Peyer's patch (tissue), 4 donors: Measurements from ENCODE around the gene LIAS. TPM values are rescaled to one million over a fixed set of nuclear protein-coding genes. Genes with fewer than 3 reads are reported as not detected.

Source experiments
- small RNA-seq, 2 donors: library from RNA; depleted of rRNA; stranded (forward); fragments of <200 nt; gene quantifications; one replicate each; pipeline ENCODE3, GENCODE V24; 2016
- total RNA-seq, 4 donors: library from RNA; depleted of rRNA; stranded (reverse); fragments of >200 nt; gene quantifications; one replicate each; pipeline ENCODE4 v1.1.0, GENCODE V29; 2016

LIAS gene
- total RNA-seq, 4 donors from 2014 or later: 11.9 to 27.2 (median 17.0) TPM

Small RNA genes lying within 50 kb of the gene (small RNA-seq; reads per million reads assigned to genes)
- 0 reads per million in 2 donors for gene MIR5591
- 0 reads per million in 2 donors for gene RF00019

Other genes with a start within 250 kb of the LIAS start
- 10 to 100 TPM; 15.0 to 49.5 (median 43.6) TPM for gene RFC1, start 92.7 kb upstream of the LIAS start, total RNA-seq
- 1 to 10 TPM in 2 of 4 donors, under 1 TPM in 1, not detected in 1; 0.66 to 1.8 (median 1.3) TPM for gene KLB, start 52.1 kb upstream of the LIAS start, total RNA-seq
- gene RPL9, start 134 bp upstream of the LIAS start, total RNA-seq: 1,000 to 10,000 TPM in 2 of 4 donors, 100 to 1,000 TPM in 2; 798 to 2,811 (median 1,122) TPM
- 100 to 1,000 TPM; 168 to 335 (median 204) TPM for gene UGDH, start 68.4 kb downstream of the LIAS start, total RNA-seq
- gene SMIM14, start 179.8 kb downstream of the LIAS start, total RNA-seq: 10 to 100 TPM; 27.7 to 49.6 (median 39.8) TPM
- gene UBE2K, start 239.1 kb downstream of the LIAS start, total RNA-seq: 10 to 100 TPM; 18.4 to 38.8 (median 26.1) TPM